Kidney (tissue), 14 donors: ENCODE results near the gene NCBP2L. TPM values are rescaled to one million over a fixed set of nuclear protein-coding genes. Genes with fewer than 3 reads are reported as not detected.

Experiments used
- DNase-seq, 5 donors: peaks; one replicate each; pipeline ENCODE4 v3.0.0-alpha.2; 2013 to 2020
- FAIRE-seq: peaks from 2 replicates; lab custom pipeline; 2012; peaks lifted over from hg19 to GRCh38; lab: Jason Lieb, UNC
- H3K27ac ChIP-seq, 2 donors: one replicate each; pipeline ENCODE4 v1.7.0; 2013; ENCODE audit warnings: low read depth in 2 of 2, low read length in 2 of 2, inconsistent platforms in 1 of 2
- H3K27me3 ChIP-seq: one replicate; pipeline ENCODE4 v1.7.1; 2013; ENCODE audit warnings: low read length, inconsistent platforms; ENCODE audit not compliant: control insufficient read depth, insufficient read depth
- H3K36me3 ChIP-seq, 3 donors: one replicate each; pipeline versions ENCODE4 v1.7.0 to v1.7.1; 2013; ENCODE audit warnings: low read length in 3 of 3, control low read depth in 1 of 3, inconsistent platforms in 1 of 3; ENCODE audit not compliant: insufficient read depth in 3 of 3, control insufficient read depth in 2 of 3
- H3K4me1 ChIP-seq, 3 donors: one replicate each; pipeline versions ENCODE4 v1.7.0 to v1.7.1; 2013; ENCODE audit warnings: low read length in 3 of 3, inconsistent platforms in 1 of 3, low read depth in 1 of 3; ENCODE audit not compliant: control insufficient read depth in 2 of 3, insufficient read depth in 2 of 3
- H3K4me3 ChIP-seq, 3 donors: one replicate each; pipeline versions ENCODE4 v1.7.0 to v1.8.1; 2013; ENCODE audit warnings: low read length in 3 of 3, control low read depth in 1 of 3, inconsistent platforms in 1 of 3
- H3K9ac ChIP-seq, 3 donors: one replicate each; pipeline versions ENCODE4 v1.7.0 to v1.7.1; 2013; ENCODE audit warnings: low read length in 3 of 3, control low read depth in 1 of 3, inconsistent platforms in 1 of 3
- H3K9me3 ChIP-seq, 3 donors: one replicate each; pipeline versions ENCODE4 v1.7.0 to v1.7.1; 2013; ENCODE audit warnings: low read length in 3 of 3, control low read depth in 1 of 3, inconsistent platforms in 1 of 3; ENCODE audit not compliant: control insufficient read depth in 2 of 3, insufficient read depth in 1 of 3
- intact Hi-C: fragments of 100-400 bp; cut with DNase I; formaldehyde crosslinking; loops from one replicate; pipeline ENCODE4 v1.11.1; 2022
- polyA plus RNA-seq: library from polyadenylated mRNA; stranded (reverse); fragments of 350-450 nt; fragmentation: Illumina TruSeq; extraction: RNeasy Lipid Tissue Mini Kit (QIAGEN cat#74804); gene quantifications from one replicate; pipeline ENCODE4 v1.2.3, GENCODE V29; 2014; ENCODE audit warnings: low read depth, low replicate concordance; ENCODE audit not compliant: insufficient read depth
- total RNA-seq: library from RNA; stranded (reverse); fragmentation: NEBNext Ultra II Directional; extraction: Animal tissue kit (Norgen Biotek cat#: 25700); gene quantifications from one replicate; pipeline ENCODE4 v1.2.1, GENCODE V29; 2021
- TF ChIP-seq, protein P1 (sequence below): IDR thresholded peaks from 3 replicates; pipeline ENCODE4 v1.5.1; 2012; ENCODE audit warnings: mild to moderate bottlenecking, moderate library complexity, borderline replicate concordance; ENCODE audit not compliant: insufficient read depth; ENCODE audit errors: extremely low read depth
- donor health status: control.
- donor health status: control.
- donor health status: control.
- donor health status: control.
- donor health status: control.
- donor health status: DM: yes; HTN: yes; CAD: no.
- donor health status: Normal renal cell carcinoma (clear cell type).

The NCBP2L gene
- total and polyA plus RNA-seq, 2 donors from 2014 or later: not detected

DNA sequence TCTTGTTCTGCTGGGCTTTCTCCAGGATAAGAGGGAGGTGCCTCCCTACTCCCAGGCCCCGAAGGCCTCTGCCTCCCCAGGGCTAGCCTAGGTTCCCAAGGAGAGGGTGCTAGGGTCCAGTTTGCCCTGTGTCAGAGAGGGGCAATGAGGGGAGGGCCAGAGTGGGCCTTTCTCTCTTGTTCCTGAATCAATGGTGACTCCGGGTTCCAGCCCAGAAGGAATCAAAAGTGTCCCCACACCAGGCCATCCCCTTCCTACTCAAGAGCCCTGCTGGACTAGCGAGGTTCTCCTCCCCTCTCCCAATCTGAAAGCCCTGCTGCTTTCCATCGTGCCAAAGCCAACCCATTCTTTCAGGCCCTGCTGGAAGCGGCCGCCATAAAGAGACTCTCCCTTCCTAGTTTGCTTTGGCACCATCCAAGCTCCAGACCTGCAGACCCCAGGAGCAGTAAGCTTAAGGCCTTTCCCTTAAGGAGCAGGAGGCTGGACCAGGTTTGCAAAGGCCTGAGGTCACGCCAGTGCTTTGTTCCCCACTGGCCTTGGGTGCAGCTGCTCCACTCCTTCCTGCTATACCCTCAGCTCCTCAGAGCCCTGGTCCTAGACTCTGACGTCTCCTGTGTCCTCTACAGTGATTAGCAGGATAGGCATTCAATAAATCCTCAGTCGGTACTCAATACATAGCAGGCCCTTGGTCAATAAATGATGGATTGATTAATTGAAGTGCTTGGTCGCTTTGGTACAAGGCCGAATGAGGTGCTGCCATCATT, 12.5 kb upstream of the NCBP2L start:
- H3K9me3 ChIP-seq: no peaks in the 10 kb centered on the region
- FAIRE-seq (no peak), DNase-seq (no peak)
- H3K27me3 ChIP-seq: peaks cover 3% of the 10 kb centered on the region
- TF ChIP-seq, protein P1, sequence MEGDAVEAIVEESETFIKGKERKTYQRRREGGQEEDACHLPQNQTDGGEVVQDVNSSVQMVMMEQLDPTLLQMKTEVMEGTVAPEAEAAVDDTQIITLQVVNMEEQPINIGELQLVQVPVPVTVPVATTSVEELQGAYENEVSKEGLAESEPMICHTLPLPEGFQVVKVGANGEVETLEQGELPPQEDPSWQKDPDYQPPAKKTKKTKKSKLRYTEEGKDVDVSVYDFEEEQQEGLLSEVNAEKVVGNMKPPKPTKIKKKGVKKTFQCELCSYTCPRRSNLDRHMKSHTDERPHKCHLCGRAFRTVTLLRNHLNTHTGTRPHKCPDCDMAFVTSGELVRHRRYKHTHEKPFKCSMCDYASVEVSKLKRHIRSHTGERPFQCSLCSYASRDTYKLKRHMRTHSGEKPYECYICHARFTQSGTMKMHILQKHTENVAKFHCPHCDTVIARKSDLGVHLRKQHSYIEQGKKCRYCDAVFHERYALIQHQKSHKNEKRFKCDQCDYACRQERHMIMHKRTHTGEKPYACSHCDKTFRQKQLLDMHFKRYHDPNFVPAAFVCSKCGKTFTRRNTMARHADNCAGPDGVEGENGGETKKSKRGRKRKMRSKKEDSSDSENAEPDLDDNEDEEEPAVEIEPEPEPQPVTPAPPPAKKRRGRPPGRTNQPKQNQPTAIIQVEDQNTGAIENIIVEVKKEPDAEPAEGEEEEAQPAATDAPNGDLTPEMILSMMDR: no peak
- H3K4me1 ChIP-seq: peaks cover 0 to 4% (median 0%) of the 10 kb centered on the region in 3 donors
- intact Hi-C loops: no loop called here
- H3K9ac ChIP-seq: no peak overlapping the region
- no peak overlapping the region for H3K4me3 ChIP-seq
- H3K36me3 ChIP-seq: no peaks in the 10 kb centered on the region
- H3K27ac ChIP-seq: no peak overlapping the region

DNA sequence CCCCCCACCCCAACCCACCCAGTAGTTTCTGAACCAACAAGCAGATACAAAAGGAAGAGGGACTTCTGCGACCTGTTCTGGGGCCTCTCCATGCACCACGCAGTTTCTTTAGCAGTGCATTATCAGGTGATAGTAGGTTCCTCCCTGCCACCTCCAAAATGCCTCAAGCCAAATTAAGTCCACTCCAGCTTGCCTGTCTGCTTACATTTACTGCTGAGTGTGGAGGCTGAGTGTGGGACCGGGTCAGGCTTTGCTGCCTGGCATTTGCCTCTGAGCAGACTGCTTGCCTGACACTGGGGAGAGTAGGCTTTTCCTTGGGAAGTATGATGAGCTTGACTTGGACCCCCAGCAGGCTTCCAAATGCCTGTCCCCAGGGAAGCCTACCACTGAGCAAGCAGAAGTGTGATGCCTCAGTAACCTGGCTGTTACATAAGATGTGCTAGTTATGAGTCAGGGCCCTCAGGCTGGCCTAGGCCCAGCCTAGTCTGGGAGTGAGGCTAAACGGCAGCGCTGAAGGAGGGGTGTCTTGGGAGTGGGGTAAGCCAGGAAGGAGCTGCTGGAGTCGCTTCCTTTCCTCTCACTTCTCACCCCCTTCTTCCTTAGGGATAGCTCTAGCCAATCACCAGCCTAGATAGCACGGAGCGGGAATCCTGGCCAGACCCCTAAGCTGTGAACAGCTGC, 10.9 kb upstream of the NCBP2L start:
- FAIRE-seq (no peak), DNase-seq (peak in 2 of 5 donors; percentile 22 to 65)
- intact Hi-C loops: no loop called here
- TF ChIP-seq, protein P1: no peak
- Histone ChIP-seq H3K27ac (peak overlapping the region; percentile 13 to 48), H3K9ac (peak overlapping the region in 1 of 3 donors; percentile 3), H3K4me3 (no peak overlapping the region), H3K9me3 (no peaks in the 10 kb centered on the region), H3K36me3 (no peaks in the 10 kb centered on the region), H3K4me1 (peaks cover 0 to 4% (median 0%) of the 10 kb centered on the region in 3 donors), H3K27me3 (peaks cover 3% of the 10 kb centered on the region)

DNA sequence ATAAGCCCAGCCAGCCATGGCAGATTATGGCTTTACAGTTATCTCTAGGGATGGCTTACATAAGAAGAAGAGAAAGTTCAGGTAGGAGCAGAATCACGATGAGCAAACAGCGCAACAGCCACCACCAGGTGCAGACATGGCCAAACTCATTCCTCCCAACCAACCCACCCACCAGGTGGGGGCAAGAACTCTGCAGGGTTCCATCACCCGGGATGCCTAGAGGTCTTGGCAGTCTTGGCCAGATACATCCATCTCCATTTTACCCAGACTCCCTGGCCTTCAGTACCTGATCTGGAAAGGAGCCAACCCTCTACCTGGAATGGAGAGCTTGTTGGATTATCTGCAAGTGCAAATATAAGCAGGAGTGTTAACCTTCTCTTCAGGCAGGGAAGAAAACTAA, 9.5 kb upstream of the NCBP2L start:
- Histone ChIP-seq H3K27ac (no peak overlapping the region), H3K4me3 (no peak overlapping the region), H3K9me3 (no peaks in the 10 kb centered on the region), H3K36me3 (no peaks in the 10 kb centered on the region), H3K4me1 (peaks cover 0 to 4% (median 0%) of the 10 kb centered on the region in 3 donors), H3K9ac (no peak overlapping the region), H3K27me3 (peaks cover 3% of the 10 kb centered on the region)
- DNase-seq (no peak), FAIRE-seq (no peak)
- intact Hi-C loops: no loop called here
- TF ChIP-seq, protein P1: no peak
